DMS53 treated with DMSO at 0.1 percent for 48 hours (cell line): ENCODE data around the gene CARS2.
"Not testable (repeated sequence)": the region's sequence is repeated elsewhere in the genome, so short reads cannot be mapped to it uniquely, and the experiment has no call there.

Source experiments
- DNase-seq: peaks from one replicate; lab custom pipeline; 2025; ENCODE audit not compliant: unreplicated experiment; lab: John Stamatoyannopoulos, UW

Gene CARS2

GRCh38 chr13:110624766-110625756 is 80.9 kb downstream of the CARS2 start:
- no peak for DNase-seq

- DNase-seq: no peak
Measured at GRCh38 chr13:110620596-110620995, 85.3 kb downstream of the CARS2 start.

GRCh38 chr13:110618780-110619179 is 87.1 kb downstream of the CARS2 start:
- no peak for DNase-seq

DNA sequence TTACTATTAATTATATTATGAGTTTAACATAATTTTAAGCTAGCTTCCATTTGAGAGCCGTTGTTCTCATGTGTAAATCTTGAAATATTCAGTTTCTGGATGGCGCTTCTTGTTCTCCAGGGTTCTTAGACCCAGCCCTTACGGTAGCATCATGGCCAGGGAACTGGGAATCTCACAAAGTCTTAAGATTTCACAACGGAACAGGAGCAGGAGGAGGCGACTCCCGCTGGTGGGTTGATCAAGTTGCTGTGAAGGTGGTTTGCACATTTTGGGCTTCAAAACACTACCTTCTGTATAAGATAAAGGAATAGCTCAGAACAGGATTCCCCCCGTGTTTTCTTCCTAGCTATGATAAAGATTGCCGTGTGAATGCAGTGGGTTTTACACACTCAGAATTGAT is 87.7 kb downstream of the CARS2 start:
- no peak for DNase-seq

DNA sequence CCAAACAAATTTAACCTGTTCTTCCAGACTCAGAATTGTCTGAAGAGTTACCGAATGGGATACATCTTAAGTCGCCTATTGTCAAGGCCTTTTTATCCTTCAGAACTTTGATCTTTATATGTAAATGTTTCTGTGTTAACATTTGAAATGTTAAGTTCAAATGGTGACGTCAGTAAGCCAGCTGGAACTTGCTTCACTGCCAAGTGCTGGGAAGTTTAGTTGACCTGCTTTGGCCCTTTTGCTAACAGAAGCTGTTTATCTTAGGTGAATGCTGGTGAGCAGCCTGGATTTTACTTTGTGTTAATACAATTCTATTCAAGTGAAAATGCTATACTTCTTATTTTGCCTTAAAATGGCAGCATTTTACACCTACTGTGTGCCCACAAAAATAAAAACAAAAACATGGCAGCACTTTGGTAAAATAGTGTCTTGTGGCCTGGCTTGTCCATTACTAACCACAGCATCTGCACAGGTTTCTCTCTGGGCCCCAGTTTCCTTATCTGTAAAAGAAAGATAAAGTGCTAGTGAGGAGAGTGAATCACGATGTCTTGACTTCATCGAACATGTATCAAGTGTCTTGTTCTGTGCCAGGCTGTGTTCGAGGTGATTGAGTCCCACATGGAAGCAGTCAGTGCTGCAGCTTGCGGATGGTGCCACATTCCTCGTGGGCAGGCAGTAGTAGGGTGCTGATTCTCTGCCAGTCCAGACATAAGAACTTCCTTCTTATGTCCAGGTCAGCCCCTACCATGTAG is 88.4 kb downstream of the CARS2 start:
- DNase-seq: peak; percentile 0

DNA sequence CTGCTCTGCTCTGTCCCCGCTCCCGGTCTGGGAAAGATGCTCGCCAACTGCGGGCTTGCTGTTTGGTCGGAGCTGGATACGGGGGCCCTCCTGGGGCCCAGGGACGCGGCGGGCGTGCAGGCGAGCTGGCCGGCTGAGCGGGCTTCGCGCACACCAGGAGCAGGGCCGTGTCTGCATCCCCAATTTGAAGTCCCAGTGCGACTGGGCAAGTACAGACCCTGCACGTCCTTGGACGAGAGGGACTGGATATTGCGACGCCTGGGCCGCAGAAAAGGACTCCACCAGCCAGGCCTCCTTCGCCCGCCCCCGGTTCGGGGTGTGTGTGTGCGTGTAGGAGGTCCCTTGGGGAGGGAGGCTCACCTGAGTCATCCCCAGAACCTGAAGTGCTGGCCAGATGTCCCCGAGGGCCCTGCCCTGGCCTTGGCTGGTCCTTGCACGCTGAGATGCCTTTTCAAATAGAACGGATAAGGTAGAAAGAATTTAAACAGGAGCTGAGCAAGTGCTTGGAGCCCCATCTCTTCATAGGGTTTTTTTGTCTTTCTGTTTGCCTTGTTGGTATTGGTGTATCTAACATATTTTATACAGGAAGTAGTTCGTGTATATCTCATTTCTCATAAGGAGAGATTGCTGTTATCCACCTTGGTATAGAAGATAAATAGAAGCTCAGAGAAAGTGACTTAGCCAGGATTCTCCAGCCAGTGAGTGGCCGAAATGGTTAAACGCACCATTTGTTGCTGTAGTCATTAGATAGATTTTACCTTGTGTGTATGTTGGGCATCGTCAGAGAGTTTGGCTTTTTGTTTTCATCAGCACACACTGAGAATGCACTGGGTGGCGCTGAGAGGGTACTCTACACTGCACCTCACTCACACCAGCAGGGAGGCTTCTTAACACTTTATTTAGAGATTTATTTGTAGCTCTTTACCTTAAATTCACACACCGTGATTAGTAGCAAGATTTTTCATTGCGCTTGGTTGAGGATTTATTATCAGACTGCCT is 89.5 kb downstream of the CARS2 start:
- no peak for DNase-seq

GRCh38 chr13:110615322-110616102 is 90.4 kb downstream of the CARS2 start, which contains the start of gene NAXD:
Gene NAXD (plus strand): TSS chr13:110615545. CDS start chr13:110615602, 57 bp downstream.
- peak; percentile 42 for DNase-seq

DNA sequence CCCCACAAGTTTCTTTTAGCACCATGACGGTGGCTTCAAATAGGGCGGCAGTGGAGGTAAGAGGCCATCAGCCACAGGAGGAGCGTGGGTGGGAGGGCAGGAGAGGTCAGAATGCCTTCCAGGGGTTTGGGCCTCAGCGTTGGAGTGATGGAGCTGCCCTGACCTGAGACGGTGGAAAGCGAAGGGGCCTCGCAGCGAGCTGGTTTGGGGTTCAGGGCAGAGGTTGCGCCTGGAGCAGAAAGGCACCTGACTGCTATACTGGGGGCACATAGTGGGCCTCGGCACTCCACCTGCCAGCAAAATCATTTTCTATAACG is 91.0 kb downstream of the CARS2 start:
- DNase-seq: no peak

DNA sequence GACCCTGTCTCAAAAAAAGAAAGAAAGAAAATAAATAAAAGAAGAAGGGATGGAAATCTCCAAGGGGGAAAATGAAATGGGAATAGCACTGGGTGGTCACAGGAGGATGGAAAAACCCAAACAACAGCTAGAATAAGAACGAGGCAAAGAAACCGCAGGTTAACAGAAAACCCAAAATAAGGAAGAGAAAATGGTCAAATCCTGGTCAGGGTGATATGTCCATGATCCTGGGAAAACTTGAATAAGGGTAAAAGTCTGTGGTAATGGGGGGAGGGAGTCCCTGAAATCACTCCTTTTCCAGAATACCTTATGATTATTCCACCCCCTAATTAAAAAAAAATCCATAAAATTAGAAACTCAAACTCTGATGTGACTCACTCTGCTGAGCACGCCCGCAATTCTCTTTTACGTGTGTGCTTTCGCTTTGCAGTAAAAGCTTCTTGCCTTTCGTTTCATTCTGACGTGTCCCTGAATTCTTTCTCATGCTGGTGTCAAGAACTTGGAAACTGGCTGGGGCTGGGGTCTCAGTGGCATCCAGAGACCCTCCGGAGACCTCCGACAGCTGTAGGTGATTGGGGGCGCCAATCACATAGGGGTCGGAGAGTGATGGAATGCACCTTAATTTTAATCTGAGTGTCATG is 94.8 kb downstream of the CARS2 start:
- no peak for DNase-seq

GRCh38 chr13:110607675-110608224 is 98.2 kb downstream of the CARS2 start:
- DNase-seq: no peak

GRCh38 chr13:110606281-110606680 is 99.6 kb downstream of the CARS2 start:
- not testable (repeated sequence) for DNase-seq

GRCh38 chr13:110605132-110605531 is 100.8 kb downstream of the CARS2 start:
- no peak for DNase-seq

DNA sequence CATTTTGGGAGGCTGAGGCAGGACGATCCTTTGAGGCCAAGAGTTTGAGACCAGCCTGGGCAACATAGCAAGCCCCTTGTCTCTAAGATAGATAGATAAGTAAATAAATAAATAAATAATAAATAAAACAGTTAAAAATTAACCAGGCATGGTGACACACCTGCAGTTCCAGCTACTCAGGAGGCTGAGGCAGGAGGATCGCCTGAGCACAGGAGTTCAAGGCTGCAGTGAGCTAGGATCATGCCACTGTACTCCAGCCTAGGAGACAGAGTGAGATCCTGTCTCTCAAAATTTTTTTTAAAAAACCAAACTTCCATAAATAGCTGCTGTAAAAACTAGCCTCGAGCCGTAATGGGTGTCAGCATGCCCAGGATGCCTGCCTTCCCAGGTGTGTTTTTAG is 104.9 kb downstream of the CARS2 start:
- DNase-seq: no peak

DNA sequence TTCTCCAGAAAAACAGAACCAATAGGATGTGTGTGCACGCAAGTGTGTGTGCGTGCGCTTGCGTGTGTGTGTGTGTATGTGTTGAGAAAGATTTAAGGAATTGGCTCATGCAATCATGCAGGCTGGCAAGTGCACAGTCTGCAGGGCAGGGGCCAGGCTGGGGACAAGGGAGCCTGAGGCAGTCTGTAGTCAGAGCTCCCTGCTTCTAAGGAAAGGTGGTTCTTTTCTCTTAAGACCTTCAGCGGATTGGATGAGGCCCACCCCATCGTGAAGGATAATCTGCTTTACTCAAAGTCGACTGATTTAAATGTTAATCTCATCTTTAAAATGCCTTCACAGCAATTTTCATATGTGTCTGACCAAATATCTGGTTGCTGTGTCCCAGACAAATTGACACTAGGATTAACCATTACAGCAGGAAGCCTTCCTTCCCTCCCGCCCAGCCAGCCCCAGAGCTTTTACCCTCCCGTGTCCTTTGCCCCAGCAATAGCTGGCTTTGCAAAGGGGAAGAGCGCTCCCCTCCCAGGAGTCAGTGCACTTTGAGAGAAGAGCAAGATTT is 105.6 kb downstream of the CARS2 start:
- DNase-seq: no peak

GRCh38 chr13:110597041-110597689 is 108.8 kb downstream of the CARS2 start:
- DNase-seq: no peak

DNA sequence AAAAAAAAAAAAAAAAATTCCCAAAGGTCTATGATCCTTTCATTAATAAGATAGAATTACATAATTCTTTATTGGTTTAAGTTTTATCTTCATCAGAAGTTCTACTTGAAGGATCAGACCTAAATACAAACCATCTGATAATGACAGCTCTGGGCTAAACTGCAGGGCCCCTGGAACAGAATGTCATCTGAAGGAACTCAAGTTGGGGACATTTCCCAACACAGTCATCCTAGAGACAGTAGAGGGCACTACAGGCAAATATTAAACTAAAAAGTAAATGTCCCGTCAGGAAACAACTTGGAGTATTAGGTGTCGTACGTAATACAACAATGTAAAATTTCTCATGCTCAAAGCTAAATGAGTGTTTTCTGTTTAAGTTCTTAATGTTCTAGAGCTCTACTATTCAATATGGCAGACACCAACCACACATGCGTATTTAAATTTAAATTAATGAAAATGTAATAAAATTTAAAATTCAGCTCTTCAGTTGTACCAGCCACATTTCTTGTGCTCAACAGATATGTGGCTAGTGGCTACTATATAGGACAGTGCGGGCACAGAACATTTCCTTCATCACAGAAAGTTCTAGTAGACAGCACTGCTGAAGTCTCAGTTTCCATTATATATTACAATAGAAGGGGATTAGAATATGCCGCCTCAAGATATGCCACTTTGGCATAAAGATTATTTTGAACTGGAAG is 112.3 kb downstream of the CARS2 start:
- DNase-seq: peak; percentile 16

DNA sequence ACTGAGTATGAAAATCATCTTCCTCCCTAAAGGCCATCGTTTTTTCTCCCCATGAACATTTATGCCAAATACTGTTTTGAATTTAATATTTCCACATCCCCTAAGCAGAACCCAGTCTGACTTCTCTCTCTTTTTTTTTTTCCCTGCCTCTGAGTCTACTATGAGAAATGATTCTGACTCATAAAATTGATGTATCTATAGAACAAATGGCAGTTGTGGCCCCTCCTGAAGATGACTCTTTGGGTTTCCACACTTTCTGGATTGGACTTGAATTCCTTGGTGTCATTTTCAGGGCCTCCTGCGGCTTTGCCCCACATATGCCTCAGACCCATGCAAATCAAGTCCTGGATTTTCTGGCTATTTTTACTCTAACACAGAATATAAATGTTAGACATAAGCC is 113.3 kb downstream of the CARS2 start:
- no peak for DNase-seq
